Measurements from ENCODE around the gene G0S2. TPM values are rescaled to one million over a fixed set of nuclear protein-coding genes. Genes with fewer than 3 reads are reported as not detected.

Gene G0S2
- total and polyA plus RNA-seq, 9 of the 15 experiments (the other 6 are each of a cell fraction or from before 2014, with no cell fraction given) = 0.18 to 65.6 (median 11.4) TPM

DNA sequence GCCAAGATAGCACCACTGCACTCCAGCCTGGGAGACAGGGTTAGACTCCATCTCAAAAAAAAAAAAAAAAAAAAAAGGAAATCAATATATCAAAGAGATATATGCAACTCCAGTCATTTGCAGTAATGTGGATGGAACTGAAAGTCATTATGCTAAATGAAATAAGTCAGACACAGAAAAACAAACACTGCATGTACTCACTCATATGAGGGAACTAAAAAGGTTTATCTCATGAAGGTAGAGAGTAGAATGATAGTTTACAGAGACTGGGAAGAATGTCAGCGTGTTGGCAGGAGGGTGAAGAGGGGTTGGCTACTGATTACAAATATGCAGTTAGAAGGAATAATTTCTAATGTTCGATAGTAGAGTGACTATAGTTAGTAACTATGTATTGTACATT, 42.6 kb downstream of the G0S2 start (continued):
- TF ChIP-seq, protein P1, sequence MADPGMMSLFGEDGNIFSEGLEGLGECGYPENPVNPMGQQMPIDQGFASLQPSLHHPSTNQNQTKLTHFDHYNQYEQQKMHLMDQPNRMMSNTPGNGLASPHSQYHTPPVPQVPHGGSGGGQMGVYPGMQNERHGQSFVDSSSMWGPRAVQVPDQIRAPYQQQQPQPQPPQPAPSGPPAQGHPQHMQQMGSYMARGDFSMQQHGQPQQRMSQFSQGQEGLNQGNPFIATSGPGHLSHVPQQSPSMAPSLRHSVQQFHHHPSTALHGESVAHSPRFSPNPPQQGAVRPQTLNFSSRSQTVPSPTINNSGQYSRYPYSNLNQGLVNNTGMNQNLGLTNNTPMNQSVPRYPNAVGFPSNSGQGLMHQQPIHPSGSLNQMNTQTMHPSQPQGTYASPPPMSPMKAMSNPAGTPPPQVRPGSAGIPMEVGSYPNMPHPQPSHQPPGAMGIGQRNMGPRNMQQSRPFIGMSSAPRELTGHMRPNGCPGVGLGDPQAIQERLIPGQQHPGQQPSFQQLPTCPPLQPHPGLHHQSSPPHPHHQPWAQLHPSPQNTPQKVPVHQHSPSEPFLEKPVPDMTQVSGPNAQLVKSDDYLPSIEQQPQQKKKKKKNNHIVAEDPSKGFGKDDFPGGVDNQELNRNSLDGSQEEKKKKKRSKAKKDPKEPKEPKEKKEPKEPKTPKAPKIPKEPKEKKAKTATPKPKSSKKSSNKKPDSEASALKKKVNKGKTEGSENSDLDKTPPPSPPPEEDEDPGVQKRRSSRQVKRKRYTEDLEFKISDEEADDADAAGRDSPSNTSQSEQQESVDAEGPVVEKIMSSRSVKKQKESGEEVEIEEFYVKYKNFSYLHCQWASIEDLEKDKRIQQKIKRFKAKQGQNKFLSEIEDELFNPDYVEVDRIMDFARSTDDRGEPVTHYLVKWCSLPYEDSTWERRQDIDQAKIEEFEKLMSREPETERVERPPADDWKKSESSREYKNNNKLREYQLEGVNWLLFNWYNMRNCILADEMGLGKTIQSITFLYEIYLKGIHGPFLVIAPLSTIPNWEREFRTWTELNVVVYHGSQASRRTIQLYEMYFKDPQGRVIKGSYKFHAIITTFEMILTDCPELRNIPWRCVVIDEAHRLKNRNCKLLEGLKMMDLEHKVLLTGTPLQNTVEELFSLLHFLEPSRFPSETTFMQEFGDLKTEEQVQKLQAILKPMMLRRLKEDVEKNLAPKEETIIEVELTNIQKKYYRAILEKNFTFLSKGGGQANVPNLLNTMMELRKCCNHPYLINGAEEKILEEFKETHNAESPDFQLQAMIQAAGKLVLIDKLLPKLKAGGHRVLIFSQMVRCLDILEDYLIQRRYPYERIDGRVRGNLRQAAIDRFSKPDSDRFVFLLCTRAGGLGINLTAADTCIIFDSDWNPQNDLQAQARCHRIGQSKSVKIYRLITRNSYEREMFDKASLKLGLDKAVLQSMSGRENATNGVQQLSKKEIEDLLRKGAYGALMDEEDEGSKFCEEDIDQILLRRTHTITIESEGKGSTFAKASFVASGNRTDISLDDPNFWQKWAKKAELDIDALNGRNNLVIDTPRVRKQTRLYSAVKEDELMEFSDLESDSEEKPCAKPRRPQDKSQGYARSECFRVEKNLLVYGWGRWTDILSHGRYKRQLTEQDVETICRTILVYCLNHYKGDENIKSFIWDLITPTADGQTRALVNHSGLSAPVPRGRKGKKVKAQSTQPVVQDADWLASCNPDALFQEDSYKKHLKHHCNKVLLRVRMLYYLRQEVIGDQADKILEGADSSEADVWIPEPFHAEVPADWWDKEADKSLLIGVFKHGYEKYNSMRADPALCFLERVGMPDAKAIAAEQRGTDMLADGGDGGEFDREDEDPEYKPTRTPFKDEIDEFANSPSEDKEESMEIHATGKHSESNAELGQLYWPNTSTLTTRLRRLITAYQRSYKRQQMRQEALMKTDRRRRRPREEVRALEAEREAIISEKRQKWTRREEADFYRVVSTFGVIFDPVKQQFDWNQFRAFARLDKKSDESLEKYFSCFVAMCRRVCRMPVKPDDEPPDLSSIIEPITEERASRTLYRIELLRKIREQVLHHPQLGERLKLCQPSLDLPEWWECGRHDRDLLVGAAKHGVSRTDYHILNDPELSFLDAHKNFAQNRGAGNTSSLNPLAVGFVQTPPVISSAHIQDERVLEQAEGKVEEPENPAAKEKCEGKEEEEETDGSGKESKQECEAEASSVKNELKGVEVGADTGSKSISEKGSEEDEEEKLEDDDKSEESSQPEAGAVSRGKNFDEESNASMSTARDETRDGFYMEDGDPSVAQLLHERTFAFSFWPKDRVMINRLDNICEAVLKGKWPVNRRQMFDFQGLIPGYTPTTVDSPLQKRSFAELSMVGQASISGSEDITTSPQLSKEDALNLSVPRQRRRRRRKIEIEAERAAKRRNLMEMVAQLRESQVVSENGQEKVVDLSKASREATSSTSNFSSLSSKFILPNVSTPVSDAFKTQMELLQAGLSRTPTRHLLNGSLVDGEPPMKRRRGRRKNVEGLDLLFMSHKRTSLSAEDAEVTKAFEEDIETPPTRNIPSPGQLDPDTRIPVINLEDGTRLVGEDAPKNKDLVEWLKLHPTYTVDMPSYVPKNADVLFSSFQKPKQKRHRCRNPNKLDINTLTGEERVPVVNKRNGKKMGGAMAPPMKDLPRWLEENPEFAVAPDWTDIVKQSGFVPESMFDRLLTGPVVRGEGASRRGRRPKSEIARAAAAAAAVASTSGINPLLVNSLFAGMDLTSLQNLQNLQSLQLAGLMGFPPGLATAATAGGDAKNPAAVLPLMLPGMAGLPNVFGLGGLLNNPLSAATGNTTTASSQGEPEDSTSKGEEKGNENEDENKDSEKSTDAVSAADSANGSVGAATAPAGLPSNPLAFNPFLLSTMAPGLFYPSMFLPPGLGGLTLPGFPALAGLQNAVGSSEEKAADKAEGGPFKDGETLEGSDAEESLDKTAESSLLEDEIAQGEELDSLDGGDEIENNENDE (IDR thresholded peaks at IDR 0.05; ENCODE audit: low read depth, low read length) = no peak
- TF ChIP-seq NR2C2 (CRISPR knock-in tag; IDR thresholded peaks at IDR 0.05) (no peak), NR2C2 (tag; IDR thresholded peaks at IDR 0.05) (no peak), ZSCAN32 (CRISPR knock-in tag; IDR thresholded peaks at IDR 0.05) (no peak), CBX1 (IDR thresholded peaks at IDR 0.05; ENCODE audit: low read depth) (no peak), ZNF253 (CRISPR knock-in tag; conservative IDR thresholded peaks at IDR 0.05) (no peak), SRSF7 (optimal IDR thresholded peaks at IDR 0.05; ENCODE audit: low read depth, low read length) (no peak), ZNF12 (CRISPR knock-in tag; IDR thresholded peaks at IDR 0.05) (no peak), ZNF124 (CRISPR knock-in tag; IDR thresholded peaks at IDR 0.05) (no peak), RAD21 (CRISPR knock-in tag; conservative IDR thresholded peaks at IDR 0.05 in 1 of 2, IDR thresholded peaks at IDR 0.05 in 1 of 2) (no peak), ZNF41 (CRISPR knock-in tag; conservative IDR thresholded peaks at IDR 0.05) (no peak)
- TF ChIP-seq, protein P2, sequence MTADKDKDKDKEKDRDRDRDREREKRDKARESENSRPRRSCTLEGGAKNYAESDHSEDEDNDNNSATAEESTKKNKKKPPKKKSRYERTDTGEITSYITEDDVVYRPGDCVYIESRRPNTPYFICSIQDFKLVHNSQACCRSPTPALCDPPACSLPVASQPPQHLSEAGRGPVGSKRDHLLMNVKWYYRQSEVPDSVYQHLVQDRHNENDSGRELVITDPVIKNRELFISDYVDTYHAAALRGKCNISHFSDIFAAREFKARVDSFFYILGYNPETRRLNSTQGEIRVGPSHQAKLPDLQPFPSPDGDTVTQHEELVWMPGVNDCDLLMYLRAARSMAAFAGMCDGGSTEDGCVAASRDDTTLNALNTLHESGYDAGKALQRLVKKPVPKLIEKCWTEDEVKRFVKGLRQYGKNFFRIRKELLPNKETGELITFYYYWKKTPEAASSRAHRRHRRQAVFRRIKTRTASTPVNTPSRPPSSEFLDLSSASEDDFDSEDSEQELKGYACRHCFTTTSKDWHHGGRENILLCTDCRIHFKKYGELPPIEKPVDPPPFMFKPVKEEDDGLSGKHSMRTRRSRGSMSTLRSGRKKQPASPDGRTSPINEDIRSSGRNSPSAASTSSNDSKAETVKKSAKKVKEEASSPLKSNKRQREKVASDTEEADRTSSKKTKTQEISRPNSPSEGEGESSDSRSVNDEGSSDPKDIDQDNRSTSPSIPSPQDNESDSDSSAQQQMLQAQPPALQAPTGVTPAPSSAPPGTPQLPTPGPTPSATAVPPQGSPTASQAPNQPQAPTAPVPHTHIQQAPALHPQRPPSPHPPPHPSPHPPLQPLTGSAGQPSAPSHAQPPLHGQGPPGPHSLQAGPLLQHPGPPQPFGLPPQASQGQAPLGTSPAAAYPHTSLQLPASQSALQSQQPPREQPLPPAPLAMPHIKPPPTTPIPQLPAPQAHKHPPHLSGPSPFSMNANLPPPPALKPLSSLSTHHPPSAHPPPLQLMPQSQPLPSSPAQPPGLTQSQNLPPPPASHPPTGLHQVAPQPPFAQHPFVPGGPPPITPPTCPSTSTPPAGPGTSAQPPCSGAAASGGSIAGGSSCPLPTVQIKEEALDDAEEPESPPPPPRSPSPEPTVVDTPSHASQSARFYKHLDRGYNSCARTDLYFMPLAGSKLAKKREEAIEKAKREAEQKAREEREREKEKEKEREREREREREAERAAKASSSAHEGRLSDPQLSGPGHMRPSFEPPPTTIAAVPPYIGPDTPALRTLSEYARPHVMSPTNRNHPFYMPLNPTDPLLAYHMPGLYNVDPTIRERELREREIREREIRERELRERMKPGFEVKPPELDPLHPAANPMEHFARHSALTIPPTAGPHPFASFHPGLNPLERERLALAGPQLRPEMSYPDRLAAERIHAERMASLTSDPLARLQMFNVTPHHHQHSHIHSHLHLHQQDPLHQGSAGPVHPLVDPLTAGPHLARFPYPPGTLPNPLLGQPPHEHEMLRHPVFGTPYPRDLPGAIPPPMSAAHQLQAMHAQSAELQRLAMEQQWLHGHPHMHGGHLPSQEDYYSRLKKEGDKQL (CRISPR knock-in tag; IDR thresholded peaks at IDR 0.05; ENCODE audit: borderline replicate concordance) = no peak

Measured in K562 (cell line).